ENCODE measurements around the gene FBXO38. TPM values are rescaled to one million over a fixed set of nuclear protein-coding genes. Genes with fewer than 3 reads are reported as not detected.
"Not testable (repeated sequence)": the region's sequence is repeated elsewhere in the genome, so short reads cannot be mapped to it uniquely, and the experiment has no call there.

FBXO38 gene
- total RNA-seq, 2 experiments from 2014 or later: 52.2 to 52.3 TPM

DNA sequence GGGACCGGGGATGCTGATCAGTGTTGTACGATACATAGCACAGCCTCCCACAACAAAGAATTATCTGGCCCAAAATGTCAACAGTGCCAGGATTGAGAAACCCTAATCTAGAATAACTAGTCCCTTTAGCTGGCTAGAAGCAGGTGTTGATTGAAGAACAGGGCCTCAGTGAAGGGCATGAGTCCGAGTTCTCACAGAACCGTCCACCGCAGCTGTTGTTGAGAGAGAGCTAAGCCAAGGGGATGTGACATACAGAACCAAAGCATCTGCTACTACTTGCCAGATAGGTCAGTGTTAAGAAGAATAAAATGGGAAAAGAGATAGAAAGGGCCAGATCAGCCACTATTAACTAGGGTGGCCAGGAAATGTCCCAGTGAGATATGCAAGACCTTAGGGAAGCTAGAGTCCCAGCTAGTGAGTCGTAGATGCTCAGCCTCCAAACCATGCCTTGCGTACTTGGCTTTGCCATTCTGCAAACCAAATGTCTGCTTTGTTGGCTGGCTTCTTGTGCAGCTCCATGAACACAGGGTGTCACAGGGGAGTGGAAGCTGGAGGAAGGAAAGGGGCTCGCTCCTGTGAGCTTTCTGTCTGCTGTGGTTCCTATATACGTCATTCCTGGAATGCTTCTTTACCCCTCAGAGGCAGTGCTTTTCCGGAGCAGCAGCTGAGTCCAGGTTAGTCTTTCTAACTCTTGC lies 68.9 kb downstream of the FBXO38 start:
- CTCF ChIA-PET: interaction anchor here (0.8 to 1.6 kb wide), 3 partner anchors 11 to 278 kb away, joined by 3 to 8 read pairs (median 3); no protein-coding TSS in a partner anchor
- H3K36me3 Mint-ChIP-seq: no peaks in the 10 kb centered on the region

DNA sequence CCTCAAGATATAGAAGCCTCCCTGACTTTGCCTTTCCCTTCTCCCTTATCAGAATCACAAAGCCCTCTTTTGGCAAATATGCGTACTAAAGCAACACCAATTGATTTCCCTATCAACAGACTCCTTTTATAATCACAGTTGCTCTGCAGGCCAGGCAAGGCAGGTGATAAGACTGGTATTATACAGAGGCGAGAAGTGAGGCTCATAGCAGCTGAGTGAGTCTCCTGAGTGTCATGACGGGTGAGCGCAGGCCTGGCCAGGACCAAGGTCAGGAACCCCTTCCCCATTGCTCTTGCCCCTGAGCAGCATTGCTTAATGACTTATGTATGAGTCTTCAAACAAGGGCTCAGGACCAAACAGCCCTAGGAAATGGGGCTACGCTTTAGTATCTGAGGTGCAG lies 70.8 kb downstream of the FBXO38 start:
- Mint-ChIP-seq H3K36me3 (no peaks in the 10 kb centered on the region), H3K4me1 (no peaks in the 10 kb centered on the region), H3K4me3 (no peak overlapping the region), H3K27me3 (peaks cover 4% of the 10 kb centered on the region), H3K9me3 (ENCODE audit: low read depth) (no peaks in the 10 kb centered on the region), H3K27ac (no peak overlapping the region)
- ATAC-seq (no peak), DNase-seq (no peak)
- CTCF ChIA-PET: no interaction called here

More for the DNA sequence above, 68.9 kb downstream of the FBXO38 start:
- H3K4me3 Mint-ChIP-seq: no peak overlapping the region
- H3K9me3 Mint-ChIP-seq (ENCODE audit: low read depth): no peaks in the 10 kb centered on the region
- no peaks in the 10 kb centered on the region for H3K27me3 Mint-ChIP-seq
- DNase-seq (no peak), ATAC-seq (no peak)
- H3K4me1 Mint-ChIP-seq: no peaks in the 10 kb centered on the region
- no peak overlapping the region for H3K27ac Mint-ChIP-seq

DNA sequence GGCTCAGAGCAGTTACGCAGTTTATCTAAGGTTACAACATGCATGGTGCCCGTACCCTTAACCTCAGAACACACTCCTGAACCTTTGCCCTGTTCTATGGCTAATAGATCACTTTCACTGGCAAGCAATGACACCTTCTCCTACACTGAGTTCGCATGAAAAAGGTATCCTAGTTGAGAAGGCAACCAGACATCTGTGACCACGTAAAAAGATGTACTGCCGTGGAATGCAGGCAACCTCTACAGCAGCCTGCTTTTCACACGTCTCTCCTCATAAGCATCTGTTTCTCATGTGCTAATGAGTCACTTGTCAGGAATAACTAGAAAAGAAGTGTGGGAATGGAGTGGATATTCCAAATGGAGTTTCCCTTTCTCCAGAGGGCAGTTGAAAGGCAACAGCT lies 71.4 kb downstream of the FBXO38 start:
- DNase-seq: no peak
- Mint-ChIP-seq H3K27ac (no peak overlapping the region), H3K4me1 (no peaks in the 10 kb centered on the region), H3K36me3 (no peaks in the 10 kb centered on the region), H3K27me3 (peaks cover 10% of the 10 kb centered on the region), H3K9me3 (ENCODE audit: low read depth) (no peaks in the 10 kb centered on the region), H3K4me3 (no peak overlapping the region)
- no peak for ATAC-seq
- CTCF ChIA-PET: interaction anchor here (1.0 kb wide), 1 partner anchor 12 kb away, joined by 3 read pairs; no protein-coding TSS in a partner anchor

DNA sequence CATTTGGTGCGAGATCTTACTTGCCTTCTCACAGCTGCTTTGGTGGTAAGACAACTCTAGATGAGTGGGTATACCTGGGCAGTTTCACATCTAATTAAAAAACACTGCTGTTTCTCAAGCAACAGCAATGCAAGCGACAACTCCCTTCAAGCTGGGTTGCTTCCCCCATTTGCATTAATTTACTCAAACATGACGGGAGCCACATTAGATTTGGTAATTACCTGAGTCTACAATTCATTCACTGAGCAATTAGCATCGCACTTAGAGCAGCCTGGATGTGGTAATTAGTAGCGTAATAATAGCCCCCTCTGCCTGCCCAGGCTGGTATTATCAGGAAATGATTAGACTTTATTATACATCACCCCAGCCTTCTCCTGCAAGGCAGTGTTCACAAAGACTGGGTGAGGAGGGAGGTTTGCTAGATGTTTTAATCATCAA lies 73.4 kb downstream of the FBXO38 start:
- DNase-seq (no peak), ATAC-seq (peak; percentile 30)
- Mint-ChIP-seq H3K27ac (no peak overlapping the region), H3K4me3 (no peak overlapping the region), H3K9me3 (ENCODE audit: low read depth) (no peaks in the 10 kb centered on the region), H3K27me3 (peaks cover 19% of the 10 kb centered on the region), H3K36me3 (no peaks in the 10 kb centered on the region), H3K4me1 (no peaks in the 10 kb centered on the region)
- CTCF ChIA-PET: interaction anchor here (1.0 to 2.0 kb wide), 3 partner anchors 10 to 274 kb away, joined by 3 to 5 read pairs (median 4); no protein-coding TSS in a partner anchor

DNA sequence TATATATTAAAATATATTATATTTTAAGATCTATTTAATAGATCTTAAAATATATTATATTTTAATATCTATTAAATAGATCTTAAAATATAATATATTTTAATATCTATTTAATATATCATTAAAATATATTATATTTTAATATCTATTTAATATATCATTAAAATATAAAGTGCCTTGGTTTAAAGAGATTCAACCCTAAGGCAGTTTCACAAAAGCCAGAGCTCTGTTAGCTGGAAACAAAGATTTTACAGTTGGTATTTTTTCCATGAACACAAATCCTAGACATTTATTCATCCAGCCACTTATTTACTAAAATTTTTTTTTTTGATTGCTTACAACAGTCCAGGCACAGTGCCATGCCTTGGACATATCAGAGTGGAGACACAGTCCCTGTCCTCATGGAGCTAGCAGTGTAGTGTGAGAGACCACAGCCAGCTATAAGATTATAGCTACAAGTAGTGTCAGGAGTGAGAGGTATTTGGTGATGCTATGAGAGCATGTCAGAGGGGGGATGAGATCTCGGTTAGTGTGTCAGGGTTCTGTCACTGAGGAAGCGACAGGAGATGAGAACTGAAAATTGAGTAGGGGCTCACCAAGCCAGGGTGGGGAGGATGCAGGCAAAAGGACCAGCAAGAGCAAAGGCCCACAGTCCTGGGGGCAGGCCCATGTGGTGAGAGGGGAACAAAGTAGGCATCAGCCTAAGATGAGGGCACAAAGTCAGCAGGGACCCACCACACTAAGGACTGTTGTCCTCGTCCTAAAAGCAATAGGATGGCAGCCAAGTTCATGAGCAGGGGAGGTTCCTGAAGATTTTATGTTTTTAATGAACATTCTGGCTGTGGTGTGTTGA lies 74.5 kb downstream of the FBXO38 start:
- H3K9me3 Mint-ChIP-seq (ENCODE audit: low read depth): no peaks in the 10 kb centered on the region
- H3K27ac Mint-ChIP-seq: no peak overlapping the region
- H3K27me3 Mint-ChIP-seq: peaks cover 20% of the 10 kb centered on the region
- ATAC-seq: no peak
- no peak for DNase-seq
- CTCF ChIA-PET: interaction anchor here (1.0 to 2.0 kb wide), 6 partner anchors 11 to 279 kb away, joined by 3 to 9 read pairs (median 4); no protein-coding TSS in a partner anchor
- no peak overlapping the region for H3K4me3 Mint-ChIP-seq
- no peaks in the 10 kb centered on the region for H3K36me3 Mint-ChIP-seq
- H3K4me1 Mint-ChIP-seq: no peaks in the 10 kb centered on the region

- Mint-ChIP-seq H3K36me3 (no peaks in the 10 kb centered on the region), H3K4me3 (no peak overlapping the region), H3K4me1 (no peaks in the 10 kb centered on the region), H3K27me3 (peaks cover 21% of the 10 kb centered on the region), H3K27ac (no peak overlapping the region), H3K9me3 (ENCODE audit: low read depth) (no peaks in the 10 kb centered on the region)
- CTCF ChIA-PET: interaction anchor here (1.5 kb wide), 1 partner anchor 17 kb away, joined by 4 read pairs; no protein-coding TSS in a partner anchor
- ATAC-seq: no peak
- no peak for DNase-seq
These were observed 75.9 kb downstream of the FBXO38 start for GRCh38 chr5:148459669-148460068.

- CTCF ChIA-PET: interaction anchor here (1.4 kb wide), 1 partner anchor 265 kb away, joined by 3 read pairs; no protein-coding TSS in a partner anchor
- H3K9me3 Mint-ChIP-seq (ENCODE audit: low read depth): no peaks in the 10 kb centered on the region
- H3K4me3 Mint-ChIP-seq: no peak overlapping the region
- no peak overlapping the region for H3K27ac Mint-ChIP-seq
- peaks cover 14% of the 10 kb centered on the region for H3K27me3 Mint-ChIP-seq
- DNase-seq: no peak
- no peaks in the 10 kb centered on the region for H3K4me1 Mint-ChIP-seq
- H3K36me3 Mint-ChIP-seq: no peaks in the 10 kb centered on the region
- no peak for ATAC-seq
These were observed 81.8 kb downstream of the FBXO38 start for GRCh38 chr5:148465381-148466235.

- Mint-ChIP-seq H3K27me3 (peaks cover 14% of the 10 kb centered on the region), H3K36me3 (no peaks in the 10 kb centered on the region), H3K27ac (no peak overlapping the region), H3K4me3 (no peak overlapping the region), H3K9me3 (ENCODE audit: low read depth) (no peaks in the 10 kb centered on the region), H3K4me1 (no peaks in the 10 kb centered on the region)
- DNase-seq (no peak), ATAC-seq (no peak)
- CTCF ChIA-PET: no interaction called here
These were observed 82.5 kb downstream of the FBXO38 start for GRCh38 chr5:148466236-148466580.

DNA sequence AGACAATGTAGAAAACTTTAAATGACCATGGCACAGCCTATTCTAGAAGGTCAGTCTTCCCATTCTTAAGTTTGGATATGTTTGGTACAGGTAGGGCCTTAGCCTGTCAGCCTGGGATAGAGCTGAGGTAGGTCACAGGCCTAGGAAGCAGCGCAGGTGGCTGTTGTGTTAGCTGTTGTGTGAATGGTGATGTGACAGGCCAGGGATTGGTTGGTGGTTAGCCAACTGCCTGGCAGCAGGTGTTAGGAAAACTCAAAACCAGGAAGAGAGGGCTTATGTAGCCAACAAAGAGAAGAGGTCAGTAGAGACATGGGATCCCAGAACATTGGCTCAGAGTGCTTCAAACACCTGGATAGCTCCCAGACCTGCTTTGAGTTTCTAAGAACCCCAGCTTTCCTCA lies 84.2 kb downstream of the FBXO38 start:
- DNase-seq (no peak), ATAC-seq (no peak)
- Mint-ChIP-seq H3K36me3 (no peaks in the 10 kb centered on the region), H3K27me3 (peaks cover 8% of the 10 kb centered on the region), H3K4me1 (no peaks in the 10 kb centered on the region), H3K9me3 (ENCODE audit: low read depth) (no peaks in the 10 kb centered on the region), H3K4me3 (no peak overlapping the region), H3K27ac (no peak overlapping the region)
- CTCF ChIA-PET: no interaction called here

- H3K27me3 Mint-ChIP-seq; H3K9me3 Mint-ChIP-seq (ENCODE audit: low read depth); H3K4me1 Mint-ChIP-seq; ATAC-seq; H3K4me3 Mint-ChIP-seq; H3K36me3 Mint-ChIP-seq; DNase-seq; H3K27ac Mint-ChIP-seq: not testable (repeated sequence)
- CTCF ChIA-PET: interaction anchor here (1.5 to 1.7 kb wide), 2 partner anchors 14 to 262 kb away, joined by 5 to 6 read pairs; no protein-coding TSS in a partner anchor
These were observed 85.0 kb downstream of the FBXO38 start for GRCh38 chr5:148468746-148469145.

DNA sequence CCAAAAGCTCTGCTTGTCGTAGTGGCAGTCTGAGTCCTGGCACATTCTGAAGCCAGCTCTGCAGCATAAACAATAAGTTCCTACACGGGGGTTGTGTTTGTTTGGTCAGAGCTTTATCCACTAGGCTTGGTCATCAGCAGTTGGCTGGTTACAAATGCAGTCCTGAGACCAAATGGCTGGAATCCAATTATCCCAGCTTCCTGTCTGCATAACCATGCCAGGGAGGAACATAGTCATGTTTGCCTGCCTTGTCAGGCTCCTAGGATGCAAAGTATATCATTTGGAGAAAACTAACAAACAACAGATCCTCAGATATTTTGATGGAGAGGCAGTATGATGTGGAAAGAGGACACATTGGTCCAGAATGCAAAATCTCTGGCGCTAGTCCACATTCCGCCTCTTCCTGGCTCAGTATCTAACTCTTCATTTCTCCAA lies 85.8 kb downstream of the FBXO38 start:
- DNase-seq: no peak
- H3K27me3 Mint-ChIP-seq: peaks cover 8% of the 10 kb centered on the region
- no peak overlapping the region for H3K27ac Mint-ChIP-seq
- H3K4me3 Mint-ChIP-seq: no peak overlapping the region
- H3K9me3 Mint-ChIP-seq (ENCODE audit: low read depth): no peaks in the 10 kb centered on the region
- no peak for ATAC-seq
- no peaks in the 10 kb centered on the region for H3K36me3 Mint-ChIP-seq
- CTCF ChIA-PET: interaction anchor here (1.2 to 1.7 kb wide), 3 partner anchors 13 to 261 kb away, joined by 4 to 6 read pairs (median 5); no protein-coding TSS in a partner anchor
- no peaks in the 10 kb centered on the region for H3K4me1 Mint-ChIP-seq

- no peaks in the 10 kb centered on the region for H3K36me3 Mint-ChIP-seq
- H3K9me3 Mint-ChIP-seq (ENCODE audit: low read depth): no peaks in the 10 kb centered on the region
- ATAC-seq (no peak), DNase-seq (no peak)
- H3K4me3 Mint-ChIP-seq: no peak overlapping the region
- CTCF ChIA-PET: interaction anchor here (1.0 kb wide), 1 partner anchor 12 kb away, joined by 3 read pairs; no protein-coding TSS in a partner anchor
- no peaks in the 10 kb centered on the region for H3K4me1 Mint-ChIP-seq
- no peak overlapping the region for H3K27ac Mint-ChIP-seq
- peaks cover 14% of the 10 kb centered on the region for H3K27me3 Mint-ChIP-seq
These were observed 87.6 kb downstream of the FBXO38 start for GRCh38 chr5:148471379-148471778.

Measured in activated CD8-positive, alpha-beta memory T cell treated with anti-CD3 and anti-CD28 coated beads, Interleukin-2, amount 10 ng/mL, durations not matched to agents 7 days and 5 days (primary cell).